Embryonic facial prominence (tissue), 1 donor: ENCODE measurements around the gene ARHGAP5.

Source experiments
- DNase-seq: peaks from one replicate; pipeline ENCODE4 v3.0.0-alpha.2; 2016; ENCODE audit errors: extremely low spot score

ARHGAP5 gene, protein sequence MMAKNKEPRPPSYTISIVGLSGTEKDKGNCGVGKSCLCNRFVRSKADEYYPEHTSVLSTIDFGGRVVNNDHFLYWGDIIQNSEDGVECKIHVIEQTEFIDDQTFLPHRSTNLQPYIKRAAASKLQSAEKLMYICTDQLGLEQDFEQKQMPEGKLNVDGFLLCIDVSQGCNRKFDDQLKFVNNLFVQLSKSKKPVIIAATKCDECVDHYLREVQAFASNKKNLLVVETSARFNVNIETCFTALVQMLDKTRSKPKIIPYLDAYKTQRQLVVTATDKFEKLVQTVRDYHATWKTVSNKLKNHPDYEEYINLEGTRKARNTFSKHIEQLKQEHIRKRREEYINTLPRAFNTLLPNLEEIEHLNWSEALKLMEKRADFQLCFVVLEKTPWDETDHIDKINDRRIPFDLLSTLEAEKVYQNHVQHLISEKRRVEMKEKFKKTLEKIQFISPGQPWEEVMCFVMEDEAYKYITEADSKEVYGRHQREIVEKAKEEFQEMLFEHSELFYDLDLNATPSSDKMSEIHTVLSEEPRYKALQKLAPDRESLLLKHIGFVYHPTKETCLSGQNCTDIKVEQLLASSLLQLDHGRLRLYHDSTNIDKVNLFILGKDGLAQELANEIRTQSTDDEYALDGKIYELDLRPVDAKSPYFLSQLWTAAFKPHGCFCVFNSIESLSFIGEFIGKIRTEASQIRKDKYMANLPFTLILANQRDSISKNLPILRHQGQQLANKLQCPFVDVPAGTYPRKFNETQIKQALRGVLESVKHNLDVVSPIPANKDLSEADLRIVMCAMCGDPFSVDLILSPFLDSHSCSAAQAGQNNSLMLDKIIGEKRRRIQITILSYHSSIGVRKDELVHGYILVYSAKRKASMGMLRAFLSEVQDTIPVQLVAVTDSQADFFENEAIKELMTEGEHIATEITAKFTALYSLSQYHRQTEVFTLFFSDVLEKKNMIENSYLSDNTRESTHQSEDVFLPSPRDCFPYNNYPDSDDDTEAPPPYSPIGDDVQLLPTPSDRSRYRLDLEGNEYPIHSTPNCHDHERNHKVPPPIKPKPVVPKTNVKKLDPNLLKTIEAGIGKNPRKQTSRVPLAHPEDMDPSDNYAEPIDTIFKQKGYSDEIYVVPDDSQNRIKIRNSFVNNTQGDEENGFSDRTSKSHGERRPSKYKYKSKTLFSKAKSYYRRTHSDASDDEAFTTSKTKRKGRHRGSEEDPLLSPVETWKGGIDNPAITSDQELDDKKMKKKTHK (N-terminal part only)

DNA sequence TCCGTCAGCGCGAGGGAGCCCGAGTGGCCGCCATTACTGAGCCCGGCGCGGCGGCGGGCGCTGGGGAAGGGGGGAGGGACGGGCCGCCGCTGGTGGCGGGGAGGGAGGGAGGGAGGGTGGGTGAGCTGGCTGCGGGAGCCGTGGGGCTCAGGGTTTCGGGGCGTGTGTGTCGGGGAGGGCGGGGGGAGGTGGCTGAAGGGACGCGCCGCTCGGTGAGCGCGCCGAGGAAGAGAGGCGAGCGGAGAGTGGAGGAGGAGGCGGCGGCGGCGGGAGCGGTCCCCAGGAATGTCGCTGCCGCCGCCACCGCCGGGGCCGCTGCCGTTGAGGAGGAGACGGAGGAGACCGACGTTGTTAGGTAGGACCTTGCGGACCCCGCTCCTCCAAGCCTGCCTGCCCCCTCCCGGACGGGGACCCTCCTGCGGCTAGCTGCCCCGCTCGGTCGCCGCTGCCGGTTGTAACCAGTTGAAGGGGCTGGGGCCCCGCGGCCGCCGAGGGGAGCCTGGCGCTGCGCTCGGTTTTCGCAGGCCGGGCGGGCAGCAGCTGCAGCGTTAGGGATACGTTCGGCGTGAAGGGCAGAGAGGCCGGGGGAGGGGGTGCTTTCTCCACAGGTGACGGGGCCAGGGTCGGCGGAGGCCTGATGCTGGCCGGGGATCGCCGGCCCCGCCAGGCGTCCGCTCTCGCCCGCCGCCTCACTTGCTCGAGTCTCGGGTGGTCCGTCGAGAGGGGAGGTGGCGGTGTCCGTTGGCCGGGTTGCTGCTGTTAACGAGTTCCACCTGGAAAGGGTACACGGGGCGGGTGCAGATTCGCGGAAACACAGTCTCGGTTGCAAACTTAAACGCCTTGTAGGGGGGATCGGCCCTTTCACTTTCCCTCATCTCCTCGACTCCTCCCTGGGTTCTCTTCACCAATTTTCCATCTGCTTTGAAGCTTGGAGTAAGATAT, at the start of gene ARHGAP5:
ARHGAP5 (plus strand) TSS at position 224 of the 942 bp plus-strand sequence. CDS start 13,366 bp downstream, outside the sequence.
- DNase-seq = no peak

DNA sequence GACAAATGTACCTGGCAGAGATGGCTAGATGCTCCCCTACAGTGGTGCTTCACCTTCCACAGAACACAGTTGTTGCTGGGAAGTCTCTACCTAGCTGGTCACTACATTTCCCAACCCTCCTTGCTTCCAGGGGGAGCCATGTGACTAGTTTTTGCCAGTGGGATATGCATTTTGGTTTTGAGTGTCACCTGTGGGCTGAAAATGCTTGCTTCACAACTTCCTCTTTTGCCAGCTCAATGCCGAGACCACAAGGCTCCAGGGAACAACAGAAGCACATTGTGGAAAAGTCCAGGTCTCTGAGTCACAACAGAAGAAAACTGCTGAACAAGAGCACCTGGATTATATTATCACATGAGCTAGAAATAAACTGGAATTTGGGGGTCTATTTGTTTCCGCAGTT, 48.5 kb upstream of the ARHGAP5 start:
- no peak for DNase-seq

DNA sequence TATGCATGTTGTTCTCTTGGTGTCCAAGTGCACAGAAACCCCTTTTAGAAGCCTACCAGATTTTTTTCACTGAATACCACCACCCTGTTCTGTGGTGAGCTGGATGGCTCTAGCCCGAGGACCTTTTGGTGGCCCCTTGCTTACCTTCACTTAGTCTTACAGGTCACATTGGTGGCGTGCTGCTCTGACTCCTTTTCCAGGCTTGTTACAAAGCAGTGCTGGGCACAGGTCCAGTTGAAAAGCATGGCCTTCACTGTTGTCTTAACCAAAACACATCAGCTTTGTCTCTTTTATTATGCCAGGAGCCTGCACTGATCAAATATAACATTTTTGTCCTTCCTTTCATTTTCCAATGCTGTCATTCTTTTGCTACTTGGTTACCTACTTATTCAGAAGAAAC, 43.6 kb upstream of the ARHGAP5 start:
- DNase-seq = no peak

DNA sequence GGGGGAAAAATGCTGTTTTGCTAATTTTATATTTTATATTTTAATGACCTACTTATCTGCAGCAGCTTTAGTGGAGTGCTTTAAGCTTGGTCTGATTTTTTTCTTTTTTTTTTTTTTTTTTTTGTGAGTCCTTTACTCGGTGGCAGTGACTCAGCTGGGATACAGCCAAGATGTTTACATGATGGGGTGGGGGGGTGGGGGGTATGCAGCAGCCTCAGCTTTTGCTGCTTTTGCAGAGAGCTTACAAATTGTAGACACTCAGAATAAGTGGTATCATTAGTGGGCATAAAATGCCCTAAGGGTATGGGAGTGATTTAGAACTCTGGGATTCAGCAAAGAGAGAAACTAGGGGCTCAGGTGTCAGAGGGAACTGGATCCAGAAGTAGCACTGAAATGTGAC, 38.2 kb upstream of the ARHGAP5 start:
- DNase-seq = no peak

DNA sequence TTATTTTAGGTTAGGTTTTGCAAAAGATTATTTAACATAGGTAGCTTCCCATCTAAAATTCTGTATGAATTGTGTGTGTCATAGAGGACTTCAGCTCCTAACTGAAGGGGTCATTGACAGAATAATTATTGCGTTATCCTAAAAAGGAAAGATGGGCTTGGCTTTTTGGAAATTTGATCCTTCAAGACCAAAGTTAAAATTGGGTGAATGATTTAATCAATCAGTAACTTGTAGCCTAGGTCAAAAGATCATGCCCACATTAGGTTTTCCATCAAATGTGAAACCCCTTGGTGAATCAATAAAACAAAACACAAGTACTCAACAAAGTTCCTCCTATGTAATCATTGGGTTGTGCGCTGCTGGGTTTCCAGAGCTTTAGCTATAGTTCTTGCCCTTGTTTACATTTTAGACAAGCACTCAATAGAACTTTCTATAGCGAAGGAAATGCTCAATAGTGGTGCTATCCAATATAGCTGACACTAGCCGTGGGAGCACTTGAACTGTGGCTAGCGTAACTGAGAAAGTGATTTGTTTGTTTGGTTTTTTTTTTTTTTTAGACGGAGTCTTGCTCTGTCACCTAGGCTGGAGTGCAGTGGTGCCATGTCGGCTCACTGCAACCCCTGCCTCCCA, 37.6 kb upstream of the ARHGAP5 start:
- no peak for DNase-seq

DNA sequence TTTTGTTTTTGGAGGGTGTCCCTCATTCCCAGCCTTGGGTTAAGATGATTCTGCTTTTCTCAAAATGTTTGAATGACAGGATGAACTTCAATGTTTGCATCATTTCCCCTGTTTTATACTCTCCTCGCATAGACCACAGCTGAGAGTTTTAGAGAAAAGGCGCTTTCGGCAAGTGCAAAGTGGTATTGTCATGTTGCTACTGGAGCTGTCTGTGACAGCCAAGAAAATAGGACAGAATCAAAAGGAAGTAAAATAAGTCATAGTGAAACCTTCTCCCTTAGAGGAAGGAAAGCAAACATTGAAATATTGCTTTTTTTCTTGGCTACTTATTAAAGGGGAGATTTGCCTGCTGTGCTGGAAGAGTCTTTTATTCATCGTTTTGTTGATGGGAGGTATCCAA, 33.5 kb upstream of the ARHGAP5 start:
- DNase-seq = no peak

DNA sequence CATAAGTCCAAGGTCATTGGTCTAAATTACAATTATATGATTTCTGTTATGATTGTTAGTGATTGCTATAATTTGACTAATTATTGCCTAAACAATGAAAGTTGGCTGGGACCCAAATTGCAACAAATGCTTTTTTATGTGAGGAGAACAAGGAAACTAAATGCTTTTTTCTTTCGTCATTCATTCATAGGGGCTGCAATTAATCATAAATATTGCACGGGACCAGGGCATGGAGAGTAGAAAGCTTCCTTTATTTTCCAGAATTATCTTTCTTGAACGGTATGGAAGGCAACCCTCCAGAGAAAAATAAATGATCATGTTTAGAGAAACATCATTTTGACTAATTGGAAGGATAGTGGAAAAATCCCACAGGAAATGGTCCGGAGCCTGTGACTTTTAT, 32.6 kb upstream of the ARHGAP5 start:
- no peak for DNase-seq

DNA sequence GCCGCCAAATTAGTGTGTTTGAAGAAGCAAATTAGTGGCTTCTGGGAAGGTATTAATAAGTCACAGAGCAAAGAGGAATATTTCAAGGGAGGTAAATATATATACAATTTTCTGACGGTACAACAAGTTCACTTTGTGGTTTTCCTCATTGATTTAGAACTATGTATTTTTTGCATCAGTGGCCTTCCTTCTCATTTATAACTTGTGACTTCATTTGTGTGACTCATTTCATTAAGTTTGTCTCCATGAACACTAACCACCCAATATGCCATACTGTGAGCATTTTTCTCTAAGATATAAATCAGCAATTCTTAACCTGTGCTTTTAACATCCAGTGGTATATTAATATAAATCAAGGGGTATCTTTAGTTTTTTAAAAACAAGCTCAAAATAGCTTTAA, 29.3 kb upstream of the ARHGAP5 start:
- no peak for DNase-seq

DNA sequence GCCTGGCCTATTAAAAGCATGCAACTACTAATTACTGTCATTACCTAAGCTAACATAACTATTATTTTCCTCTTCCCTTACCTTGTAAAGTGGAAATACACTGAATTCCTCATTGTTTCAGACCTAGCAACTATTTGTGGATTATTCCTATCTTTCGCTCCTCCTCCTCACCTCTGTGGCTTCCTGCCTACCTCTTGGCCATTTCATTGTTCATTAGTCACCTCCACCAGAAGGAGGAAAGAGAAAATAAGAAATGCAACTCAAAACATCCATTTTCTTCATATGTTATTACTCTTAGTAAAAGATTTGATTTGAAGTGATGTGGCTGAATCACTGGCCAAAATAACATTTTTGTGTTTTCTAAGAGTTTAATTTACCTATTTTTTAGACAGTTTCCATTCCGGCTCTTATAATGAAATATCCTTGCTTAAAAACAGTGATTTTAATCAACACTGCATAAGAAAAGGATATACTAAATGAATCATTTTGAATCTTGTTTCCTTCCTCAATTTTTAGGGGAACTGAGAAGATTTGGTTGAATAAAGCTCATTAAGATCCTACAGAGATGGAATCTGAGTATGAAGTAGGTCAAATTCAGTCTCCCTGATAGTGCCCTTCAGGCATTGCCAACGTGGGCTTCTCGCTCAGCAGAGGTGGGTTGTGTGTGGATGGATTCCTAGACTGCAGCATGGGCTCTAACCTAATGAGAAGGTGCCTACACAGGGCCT, 27.6 kb upstream of the ARHGAP5 start:
- no peak for DNase-seq

DNA sequence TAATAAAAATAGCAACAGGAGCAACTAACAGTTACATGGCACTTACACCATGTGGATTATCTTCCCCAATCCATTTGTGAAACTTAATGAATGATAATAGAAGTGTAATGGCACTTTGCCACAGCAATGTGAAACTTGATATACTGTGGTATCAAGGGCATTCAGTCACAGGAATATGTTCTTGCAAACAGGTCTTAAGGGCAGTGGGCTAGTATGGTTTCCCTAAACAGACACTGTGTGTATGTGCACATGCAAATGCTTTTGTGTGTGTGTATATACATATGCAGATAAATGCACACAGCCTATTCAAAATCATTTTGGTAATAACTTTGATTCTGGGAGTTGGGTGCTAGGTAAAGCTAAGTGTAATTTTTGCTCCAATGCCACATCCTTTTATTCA, 26.2 kb upstream of the ARHGAP5 start:
- DNase-seq = no peak

DNA sequence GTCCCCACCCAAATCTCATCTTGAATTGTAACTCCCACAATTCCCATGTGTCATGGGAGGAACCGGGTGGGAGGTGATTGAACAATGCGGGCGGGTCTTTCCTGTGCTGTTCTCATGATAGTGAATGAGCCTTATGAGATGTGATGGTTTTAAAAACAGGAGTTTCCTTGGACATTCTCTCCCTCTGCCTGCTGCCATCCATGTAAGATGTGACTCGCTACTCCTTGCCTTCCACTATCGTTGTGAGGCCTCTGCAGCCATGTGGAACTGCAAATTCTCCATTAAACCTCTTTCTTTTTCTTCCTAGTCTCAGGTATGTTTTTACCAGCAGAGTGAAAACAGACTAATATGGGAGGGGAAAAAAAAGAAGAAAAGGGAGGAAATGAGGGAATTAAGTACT, 22.6 kb upstream of the ARHGAP5 start:
- no peak for DNase-seq

DNA sequence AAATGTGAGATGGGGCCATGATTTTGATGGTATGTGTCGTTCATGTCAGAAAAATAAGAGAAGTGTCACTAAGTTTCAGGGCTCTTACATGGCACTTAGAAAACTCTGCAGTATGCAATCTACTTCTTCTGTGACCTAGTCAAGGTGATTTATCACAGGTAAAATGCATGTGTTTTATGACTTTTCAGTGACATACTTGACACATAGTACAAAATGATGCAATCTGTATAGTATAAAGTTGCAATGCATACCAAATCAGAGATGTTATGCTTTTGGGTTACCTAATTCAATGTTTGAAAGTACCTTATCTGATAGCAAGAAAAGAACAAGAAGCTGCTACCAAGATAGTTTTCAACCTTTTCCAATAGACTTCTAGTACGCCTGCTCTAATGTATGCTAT, 21.9 kb upstream of the ARHGAP5 start:
- DNase-seq = no peak

DNA sequence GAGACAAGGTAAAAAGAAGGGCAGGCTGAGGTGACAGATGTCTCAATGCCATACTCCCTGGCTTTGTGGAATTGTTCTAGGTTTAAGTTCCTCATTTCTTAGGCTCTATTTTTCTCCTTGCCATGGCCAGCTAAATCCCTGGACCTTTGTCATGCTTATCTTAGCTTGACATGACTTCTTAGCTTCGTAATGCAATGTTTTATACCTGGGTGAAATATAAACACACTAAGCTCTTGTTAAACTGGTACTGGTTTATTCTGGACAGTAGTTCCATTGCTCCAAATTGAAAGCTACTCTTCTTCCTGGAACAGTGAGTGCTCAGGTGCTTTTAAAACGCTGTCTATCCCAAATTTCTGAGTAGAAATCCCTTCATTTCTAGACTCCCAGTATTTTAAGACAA, 17.4 kb upstream of the ARHGAP5 start:
- no peak for DNase-seq

DNA sequence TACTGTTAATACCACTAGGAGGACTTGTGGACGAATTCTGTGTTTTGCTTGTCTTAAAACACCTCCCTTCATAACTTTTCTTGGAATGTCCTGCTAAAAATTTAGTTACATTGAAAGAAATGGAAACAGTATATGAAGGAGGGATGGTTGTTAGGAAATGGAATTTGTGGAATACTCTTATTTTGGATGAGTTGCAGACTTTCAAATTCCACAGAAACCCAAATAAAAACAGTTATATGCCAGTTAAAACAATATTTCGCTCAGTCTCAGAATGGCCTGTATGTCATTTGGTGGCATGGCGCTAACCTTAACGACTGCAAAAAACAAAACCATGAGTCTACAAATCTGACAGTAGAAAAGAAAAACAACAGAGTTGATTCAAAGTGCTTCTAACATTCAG, 12.2 kb upstream of the ARHGAP5 start:
- DNase-seq = no peak

DNA sequence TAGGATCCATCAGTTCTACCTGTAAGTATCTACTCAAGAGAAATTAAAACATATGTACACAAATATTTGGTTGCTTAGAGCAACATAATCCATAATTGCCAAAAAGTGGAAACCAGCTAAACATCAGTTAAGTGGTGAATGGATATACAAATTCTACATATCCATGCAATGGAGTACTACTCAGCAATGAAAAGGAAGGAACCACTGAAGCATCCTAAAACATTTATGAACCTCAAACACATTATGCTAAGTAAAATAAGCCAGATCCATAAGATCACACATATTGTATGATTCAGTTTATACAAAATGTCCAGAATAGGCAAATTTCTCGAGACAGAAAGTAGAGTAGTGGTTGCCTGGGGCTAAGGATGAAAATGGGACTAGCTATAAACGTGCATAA, 8.4 kb upstream of the ARHGAP5 start:
- no peak for DNase-seq

DNA sequence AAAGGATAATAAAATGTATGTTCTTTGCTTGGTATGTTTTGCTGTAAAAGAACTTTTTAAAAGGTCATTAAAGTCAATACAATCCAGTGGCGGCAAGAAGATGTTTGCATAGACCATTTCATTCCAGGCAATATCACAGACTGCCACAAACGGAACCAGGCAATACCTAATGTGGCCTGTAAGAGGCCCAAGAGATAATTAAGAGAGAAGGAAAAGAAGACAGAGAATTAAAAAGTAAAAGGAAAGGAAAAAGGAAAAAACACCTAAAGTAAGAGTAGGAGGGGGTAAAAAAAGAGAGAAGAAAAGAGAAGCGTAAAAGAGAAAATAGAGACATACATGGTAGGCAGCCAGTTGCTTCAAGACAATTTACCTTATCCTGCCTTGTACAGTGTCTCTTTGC, 6.8 kb upstream of the ARHGAP5 start:
- DNase-seq = no peak

DNA sequence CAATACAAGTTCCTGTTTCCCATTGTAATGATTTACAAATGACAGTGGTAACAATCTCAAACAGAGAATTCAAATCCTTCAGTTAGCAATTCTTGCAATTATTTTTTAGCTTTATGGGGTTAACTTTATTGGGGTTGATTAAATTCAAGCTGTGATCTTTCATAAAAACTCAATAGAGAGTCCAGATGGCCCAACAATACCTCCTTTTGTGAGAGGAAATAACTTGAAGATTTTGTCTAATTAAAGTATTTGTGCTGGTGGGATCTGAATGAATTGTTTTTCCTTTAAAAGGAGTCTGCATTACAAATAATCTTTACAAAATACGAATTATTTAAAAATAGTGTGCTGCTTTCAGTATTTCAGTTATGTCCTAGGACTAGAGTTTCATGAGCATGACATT, 4.4 kb upstream of the ARHGAP5 start:
- DNase-seq = no peak

DNA sequence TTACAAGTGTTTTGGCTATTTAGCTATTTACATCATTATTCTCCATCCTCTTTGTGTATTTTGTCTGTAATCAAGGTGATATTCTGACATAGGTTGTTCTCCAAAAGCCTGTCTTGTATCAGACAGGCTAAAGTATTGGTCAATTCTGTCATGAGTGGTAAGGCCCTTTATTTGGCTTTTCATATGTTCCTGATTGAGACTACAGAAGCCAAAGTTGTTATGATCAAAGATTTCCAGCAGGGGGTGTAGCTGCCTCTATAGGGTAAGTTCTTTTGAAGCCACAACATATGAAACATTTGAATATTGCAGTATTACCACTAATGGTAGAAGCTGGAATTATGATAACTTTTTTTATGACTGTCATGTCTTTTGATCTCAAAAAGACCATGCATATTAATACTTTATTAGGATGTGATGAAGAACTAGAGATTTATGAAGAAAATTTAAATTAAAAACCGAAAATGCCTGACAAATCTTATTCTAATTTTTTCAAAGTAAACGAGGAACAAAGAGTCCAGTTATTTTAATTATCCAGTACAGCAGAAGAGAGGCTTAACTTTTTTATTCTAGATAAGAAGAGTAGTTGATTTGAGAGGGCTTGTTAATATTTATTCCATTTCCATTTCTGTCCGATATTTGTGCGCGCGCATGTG, 3.4 kb upstream of the ARHGAP5 start:
- DNase-seq = peak; percentile 59

DNA sequence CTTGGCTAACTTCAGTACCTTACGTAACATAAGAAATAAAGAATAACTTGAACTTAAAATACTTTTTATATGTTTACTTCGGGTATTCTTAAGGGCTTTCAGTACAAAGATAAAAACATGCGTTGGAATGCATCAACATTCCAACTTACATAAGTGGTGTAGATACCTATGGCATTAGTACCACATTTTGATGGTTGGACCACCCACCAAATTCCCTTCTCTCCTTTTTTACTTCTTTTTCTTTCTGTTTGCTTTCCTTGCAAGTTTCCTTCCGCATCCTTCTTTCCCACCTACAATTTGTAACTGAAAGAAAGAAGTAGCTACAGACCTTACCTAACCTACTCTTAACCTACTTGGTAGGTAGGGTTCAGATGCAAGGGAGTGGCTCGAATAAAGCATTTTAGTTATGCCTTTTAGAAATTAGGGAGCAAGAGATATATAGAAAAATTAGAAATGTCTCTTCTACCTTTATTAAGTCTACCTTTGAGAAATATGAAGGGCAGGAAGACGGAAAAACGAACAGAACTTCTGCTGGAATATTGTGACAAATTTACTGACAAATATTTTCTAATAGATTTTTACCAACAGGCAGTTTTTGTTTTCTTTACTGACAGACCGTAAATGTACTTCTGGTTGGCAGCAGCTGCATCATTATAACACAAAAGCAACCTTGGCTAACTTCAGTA, 2.1 kb upstream of the ARHGAP5 start:
- DNase-seq = no peak
